HCT116 (cell line): Measurements from ENCODE around the gene UTRN. TPM values are rescaled to one million over a fixed set of nuclear protein-coding genes. Genes with fewer than 3 reads are reported as not detected.

Source experiments
- ATAC-seq: fragments of 200-7000 bp; cut with Tn5 transposase; 2 replicates; pipeline ENCODE4 v1.9.1; 2020; ENCODE audit warnings: mild to moderate bottlenecking, moderate library complexity
- BruUV-seq: library from RNA; stranded (reverse); fragments of 400-500 nt; replicated peaks from 2 replicates; lab custom pipeline; 2021; lab: Mats Ljungman, UMichigan
- CTCF ChIA-PET: fragments of 300-600 bp; sonication (Branson Sonifier 250); formaldehyde crosslinking; loops from one replicate; lab custom pipeline; 2021; ENCODE audit warnings: antibody characterized with exemption; lab: Charles Lee
- POLR2A ChIA-PET: fragments of 300-600, 350-600 bp; sonication (Branson Sonifier 250); formaldehyde crosslinking; loops from one replicate; lab custom pipeline; 2021; ENCODE audit warnings: antibody characterized with exemption; lab: Charles Lee
- RAD21 ChIA-PET, 2 experiments: fragments of 300-600 bp; sonication (Branson Sonifier 250); formaldehyde crosslinking; loops; one replicate each; lab custom pipeline; 2023; ENCODE audit warnings: low total read pairs in 2 of 2; ENCODE audit not compliant: uncharacterized antibody in 2 of 2, unreplicated experiment in 2 of 2, low non-redundant PET in 1 of 2; lab: Charles Lee
- DNase-seq: peaks from one replicate; pipeline ENCODE4 v3.0.0-alpha.2; 2010; ENCODE audit warnings: low read depth, low spot score
- H2AFZ ChIP-seq: fragments of 200-600 bp; shearing (Covaris generic), sonication (generic); 2 replicates; pipeline ENCODE4 v1.6.1; 2017; ENCODE audit warnings: low read depth, mixed run types, mixed read lengths, antibody characterized with exemption, low read length; ENCODE audit not compliant: poor library complexity, severe bottlenecking
- H3K27ac ChIP-seq: 2 replicates; pipeline ENCODE4 v1.5.1; 2012; ENCODE audit warnings: low read depth, low read length
- H3K27me3 ChIP-seq: fragments of 200-600 bp; sonication (generic); 2 replicates; pipeline ENCODE4 v1.6.1; 2016; ENCODE audit warnings: mixed run types, low read length, mixed read lengths; ENCODE audit not compliant: insufficient read depth
- H3K36me3 ChIP-seq, 2 experiments: fragments of 200-500 bp in 1 of 2; fragments of 200-600 bp in 1 of 2; sonication (Bioruptor generic) in 1 of 2; sonication (generic) in 1 of 2; 2 replicates each; pipeline versions ENCODE4 v1.5.1 to v1.6.1; 2014 to 2016; ENCODE audit warnings: low read length in 2 of 2, inconsistent platforms in 1 of 2, mixed read lengths in 1 of 2, mixed run types in 1 of 2; ENCODE audit not compliant: insufficient read depth in 2 of 2, control insufficient read depth in 1 of 2
- H3K4me1 ChIP-seq, 2 experiments: fragments of 200-600 bp in 1 of 2; sonication (generic) in 1 of 2; 2 replicates each; pipeline versions ENCODE4 v1.5.1 to v1.6.1; 2012 to 2017; ENCODE audit warnings: low read length in 2 of 2, inconsistent platforms in 1 of 2, mild to moderate bottlenecking in 1 of 2, mixed read lengths in 1 of 2, mixed run types in 1 of 2, moderate library complexity in 1 of 2; ENCODE audit not compliant: insufficient read depth in 2 of 2, control insufficient read depth in 1 of 2
- H3K4me2 ChIP-seq: fragments of 200-600 bp; sonication (generic); 2 replicates; pipeline ENCODE4 v1.6.1; 2017; ENCODE audit warnings: mixed run types, low read length, mixed read lengths
- H3K4me3 ChIP-seq, 2 experiments: fragments of 200-600 bp in 1 of 2; sonication (generic) in 1 of 2; replicated peaks in 1 of 2; 2 replicates each; pipeline ENCODE4 v1.5.1; 2011 to 2016; ENCODE audit warnings: low read length in 2 of 2, control low read depth in 1 of 2, low read depth in 1 of 2, mild to moderate bottlenecking in 1 of 2, mixed read lengths in 1 of 2, mixed run types in 1 of 2
- H3K79me2 ChIP-seq: fragments of 200-600 bp; sonication (generic); 2 replicates; pipeline ENCODE4 v1.6.1; 2017; ENCODE audit warnings: mild to moderate bottlenecking, mixed run types, low read length, moderate library complexity, mixed read lengths; ENCODE audit not compliant: insufficient read depth
- H3K9ac ChIP-seq: fragments of 200-600 bp; sonication (generic); 2 replicates; pipeline ENCODE4 v1.6.1; 2016; ENCODE audit warnings: low read length, mixed read lengths
- H3K9me2 ChIP-seq: fragments of 200-600 bp; sonication (generic), shearing (Covaris generic); 2 replicates; pipeline ENCODE4 v1.6.1; 2017; ENCODE audit warnings: mixed run types, mild to moderate bottlenecking, moderate library complexity; ENCODE audit not compliant: insufficient read depth
- H3K9me3 ChIP-seq, 2 experiments: fragments of 200-500 bp in 1 of 2; fragments of 200-600 bp in 1 of 2; sonication (Bioruptor generic) in 1 of 2; sonication (generic) in 1 of 2; 2 replicates each; pipeline ENCODE4 v1.6.1; 2014 to 2017; ENCODE audit warnings: low read length in 2 of 2, mixed read lengths in 2 of 2, inconsistent platforms in 1 of 2, low read depth in 1 of 2, mild to moderate bottlenecking in 1 of 2, mixed run types in 1 of 2, moderate library complexity in 1 of 2; ENCODE audit not compliant: control insufficient read depth in 1 of 2, insufficient read depth in 1 of 2
- H4K20me1 ChIP-seq: fragments of 200-600 bp; sonication (generic), shearing (Covaris generic); 2 replicates; pipeline ENCODE4 v1.6.1; 2017; ENCODE audit warnings: mixed run types, mild to moderate bottlenecking, moderate library complexity; ENCODE audit not compliant: insufficient read depth
- POLR2A ChIP-seq: IDR thresholded peaks from 2 replicates; pipeline ENCODE4 v1.7.0; 2011; ENCODE audit warnings: borderline replicate concordance; ENCODE audit not compliant: insufficient read depth, insufficient read length; ENCODE audit errors: extremely low read depth
- intact Hi-C: fragments of 100-400 bp; cut with micrococcal nuclease; formaldehyde crosslinking; loops from 2 replicates; pipeline ENCODE4 v1.10.0; 2022
- total RNA-seq: library from RNA; stranded (reverse); gene quantifications from one replicate; pipeline ENCODE4 v1.2.1, GENCODE V29; 2021; ENCODE audit not compliant: unreplicated experiment
- TF ChIP-seq, protein P1 (sequence below): IDR thresholded peaks from 2 replicates; pipeline ENCODE4 v1.6.1; 2012; ENCODE audit warnings: low read depth

Gene UTRN
- total RNA-seq, 1 experiment from 2014 or later, result 28.4 TPM

DNA sequence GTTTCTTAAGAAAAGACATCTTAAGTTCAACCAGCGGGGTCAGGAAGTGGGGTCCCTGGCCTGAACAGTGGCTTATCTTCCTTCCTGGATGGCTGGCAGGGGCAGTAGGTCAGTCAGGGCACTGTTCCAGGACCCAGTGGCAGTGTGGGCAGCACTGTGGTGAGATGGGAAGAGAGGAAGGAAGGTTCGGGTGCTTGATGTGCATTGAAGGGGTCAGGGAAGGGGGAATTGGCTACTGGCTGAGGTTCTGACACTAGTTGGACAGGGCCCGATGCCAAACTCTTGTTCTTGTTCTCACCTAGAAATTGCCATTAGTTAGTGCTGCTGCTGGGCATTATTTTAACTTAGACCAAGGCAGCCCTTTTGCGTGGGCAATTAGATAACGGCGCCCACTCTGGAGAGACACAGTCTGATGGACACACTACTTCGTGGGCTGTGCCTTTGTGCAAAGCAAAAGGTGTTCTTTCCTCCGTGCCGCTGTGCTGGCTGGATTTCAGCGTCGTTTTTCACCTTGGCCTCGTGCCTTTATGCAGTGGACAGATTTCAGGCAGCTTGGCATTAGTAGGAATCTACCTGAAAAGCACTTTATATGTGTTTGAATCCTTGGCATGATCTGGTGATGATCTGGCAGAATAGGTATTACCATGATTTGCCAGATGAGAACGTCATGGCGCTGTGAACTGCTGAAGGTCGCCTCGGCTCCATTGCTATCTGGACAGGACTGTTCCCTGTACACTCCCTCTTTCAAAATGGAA, 30.3 kb downstream of the UTRN start:
- TF ChIP-seq, protein P1, sequence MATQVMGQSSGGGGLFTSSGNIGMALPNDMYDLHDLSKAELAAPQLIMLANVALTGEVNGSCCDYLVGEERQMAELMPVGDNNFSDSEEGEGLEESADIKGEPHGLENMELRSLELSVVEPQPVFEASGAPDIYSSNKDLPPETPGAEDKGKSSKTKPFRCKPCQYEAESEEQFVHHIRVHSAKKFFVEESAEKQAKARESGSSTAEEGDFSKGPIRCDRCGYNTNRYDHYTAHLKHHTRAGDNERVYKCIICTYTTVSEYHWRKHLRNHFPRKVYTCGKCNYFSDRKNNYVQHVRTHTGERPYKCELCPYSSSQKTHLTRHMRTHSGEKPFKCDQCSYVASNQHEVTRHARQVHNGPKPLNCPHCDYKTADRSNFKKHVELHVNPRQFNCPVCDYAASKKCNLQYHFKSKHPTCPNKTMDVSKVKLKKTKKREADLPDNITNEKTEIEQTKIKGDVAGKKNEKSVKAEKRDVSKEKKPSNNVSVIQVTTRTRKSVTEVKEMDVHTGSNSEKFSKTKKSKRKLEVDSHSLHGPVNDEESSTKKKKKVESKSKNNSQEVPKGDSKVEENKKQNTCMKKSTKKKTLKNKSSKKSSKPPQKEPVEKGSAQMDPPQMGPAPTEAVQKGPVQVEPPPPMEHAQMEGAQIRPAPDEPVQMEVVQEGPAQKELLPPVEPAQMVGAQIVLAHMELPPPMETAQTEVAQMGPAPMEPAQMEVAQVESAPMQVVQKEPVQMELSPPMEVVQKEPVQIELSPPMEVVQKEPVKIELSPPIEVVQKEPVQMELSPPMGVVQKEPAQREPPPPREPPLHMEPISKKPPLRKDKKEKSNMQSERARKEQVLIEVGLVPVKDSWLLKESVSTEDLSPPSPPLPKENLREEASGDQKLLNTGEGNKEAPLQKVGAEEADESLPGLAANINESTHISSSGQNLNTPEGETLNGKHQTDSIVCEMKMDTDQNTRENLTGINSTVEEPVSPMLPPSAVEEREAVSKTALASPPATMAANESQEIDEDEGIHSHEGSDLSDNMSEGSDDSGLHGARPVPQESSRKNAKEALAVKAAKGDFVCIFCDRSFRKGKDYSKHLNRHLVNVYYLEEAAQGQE, result no peak
- TF ChIP-seq POLR2A, result no peak
- Histone ChIP-seq H2AFZ (no peak overlapping the region), H3K27me3 (no peaks in the 10 kb centered on the region), H3K4me2 (no peak overlapping the region), H3K9me2 (no peaks in the 10 kb centered on the region), H3K27ac (no peak overlapping the region), H3K9me3 (no peaks in the 10 kb centered on the region), H4K20me1 (no peaks in the 10 kb centered on the region), H3K36me3 (no peaks in the 10 kb centered on the region), H3K4me1 (peaks cover 0 to 6% of the 10 kb centered on the region in 2 experiments; a peak in 1 of 4 replicates), H3K9ac (no peak overlapping the region), H3K4me3 (no peak overlapping the region), H3K79me2 (no peaks in the 10 kb centered on the region)
- RAD21 ChIA-PET, result no interaction called here
- intact Hi-C loops, result no loop called here
- no TSS peak for BruUV-seq
- POLR2A ChIA-PET, result no interaction called here
- DNase-seq, result no peak
- no peak for ATAC-seq
- CTCF ChIA-PET, result no interaction called here
